Skin of body (tissue), 2 donors: Measurements from ENCODE around the gene GATAD2B. TPM values are rescaled to one million over a fixed set of nuclear protein-coding genes. Genes with fewer than 3 reads are reported as not detected.
"Not testable (repeated sequence)": the region's sequence is repeated elsewhere in the genome, so short reads cannot be mapped to it uniquely, and the experiment has no call there.

Source experiments
- DNase-seq: peaks from one replicate; lab custom pipeline; 2025; lab: John Stamatoyannopoulos, UW
- total RNA-seq: library from RNA; depleted of rRNA; stranded (reverse); fragments of >200 nt; gene quantifications from one replicate; pipeline ENCODE4 v1.2.3, GENCODE V29; 2014

The GATAD2B gene
- total RNA-seq, 1 donor from 2014 or later = 12.6 TPM

DNA sequence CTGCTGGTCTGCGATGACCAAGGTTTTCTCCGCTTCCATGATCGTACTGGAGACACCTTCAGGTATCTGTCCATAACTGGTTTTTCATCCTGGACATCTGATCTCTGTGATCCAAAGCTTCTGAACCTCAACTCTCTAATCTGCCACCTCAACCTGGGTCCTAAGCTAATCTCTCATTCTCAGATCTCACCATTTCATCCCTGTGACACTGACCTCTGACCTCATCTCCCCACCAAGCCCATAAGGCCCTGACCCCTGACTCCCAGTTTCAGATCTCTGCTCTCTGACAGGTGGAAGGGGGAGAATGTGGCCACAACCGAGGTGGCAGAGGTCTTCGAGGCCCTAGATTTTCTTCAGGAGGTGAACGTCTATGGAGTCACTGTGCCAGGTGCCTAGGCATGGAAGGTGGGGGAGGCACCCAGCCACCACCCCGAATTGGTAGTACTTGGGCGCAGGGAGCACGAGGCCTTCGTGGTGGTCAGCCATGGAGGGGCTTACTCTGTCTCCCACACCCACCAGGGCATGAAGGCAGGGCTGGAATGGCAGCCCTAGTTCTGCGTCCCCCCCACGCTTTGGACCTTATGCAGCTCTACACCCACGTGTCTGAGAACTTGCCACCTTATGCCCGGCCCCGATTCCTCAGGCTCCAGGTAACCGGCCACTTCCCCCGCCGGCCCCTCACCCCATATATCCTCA, 143.8 kb downstream of the GATAD2B start:
- DNase-seq = no peak

DNA sequence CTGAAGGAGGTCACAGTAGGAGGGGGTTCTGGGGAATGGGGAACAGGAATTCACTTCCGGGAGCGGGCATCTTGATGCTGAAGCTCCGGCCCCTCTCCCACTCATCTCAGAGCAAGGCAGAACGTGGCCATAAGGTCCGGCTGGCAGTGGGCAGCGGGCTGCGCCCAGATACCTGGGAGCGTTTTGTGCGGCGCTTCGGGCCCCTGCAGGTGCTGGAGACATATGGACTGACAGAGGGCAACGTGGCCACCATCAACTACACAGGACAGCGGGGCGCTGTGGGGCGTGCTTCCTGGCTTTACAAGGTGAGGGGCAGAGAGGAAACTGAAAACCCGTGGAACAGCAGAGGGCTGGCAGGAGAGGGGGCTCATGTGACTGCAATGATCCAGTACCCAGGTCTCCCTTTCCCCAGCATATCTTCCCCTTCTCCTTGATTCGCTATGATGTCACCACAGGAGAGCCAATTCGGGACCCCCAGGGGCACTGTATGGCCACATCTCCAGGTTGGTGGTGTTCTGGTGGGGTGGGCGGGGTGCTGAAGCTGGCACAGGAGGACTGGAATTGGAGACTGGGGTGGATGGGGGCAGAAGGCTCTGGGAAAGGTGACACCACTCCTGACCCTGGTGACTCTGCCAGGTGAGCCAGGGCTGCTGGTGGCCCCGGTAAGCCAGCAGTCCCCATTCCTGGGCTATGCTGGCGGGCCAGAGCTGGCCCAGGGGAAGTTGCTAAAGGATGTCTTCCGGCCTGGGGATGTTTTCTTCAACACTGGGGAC, 144.5 kb downstream of the GATAD2B start:
- DNase-seq = no peak

DNA sequence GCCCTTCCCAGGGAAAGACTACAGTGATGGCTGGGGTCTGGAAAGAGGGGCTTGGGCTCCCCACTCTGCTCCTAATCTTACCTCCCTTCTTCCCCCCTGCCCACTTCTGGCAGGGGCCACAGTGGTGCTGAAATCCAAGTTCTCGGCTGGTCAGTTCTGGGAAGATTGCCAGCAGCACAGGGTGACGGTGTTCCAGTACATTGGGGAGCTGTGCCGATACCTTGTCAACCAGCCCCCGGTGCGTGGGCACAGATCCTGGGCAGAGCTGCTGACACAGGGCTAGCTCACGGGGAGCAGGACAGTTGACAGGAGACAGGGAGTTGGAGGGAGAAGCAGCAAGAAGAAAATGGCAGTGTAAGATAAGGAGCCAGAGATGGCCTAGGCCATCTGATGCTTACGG, 145.1 kb downstream of the GATAD2B start:
- DNase-seq = no peak

DNA sequence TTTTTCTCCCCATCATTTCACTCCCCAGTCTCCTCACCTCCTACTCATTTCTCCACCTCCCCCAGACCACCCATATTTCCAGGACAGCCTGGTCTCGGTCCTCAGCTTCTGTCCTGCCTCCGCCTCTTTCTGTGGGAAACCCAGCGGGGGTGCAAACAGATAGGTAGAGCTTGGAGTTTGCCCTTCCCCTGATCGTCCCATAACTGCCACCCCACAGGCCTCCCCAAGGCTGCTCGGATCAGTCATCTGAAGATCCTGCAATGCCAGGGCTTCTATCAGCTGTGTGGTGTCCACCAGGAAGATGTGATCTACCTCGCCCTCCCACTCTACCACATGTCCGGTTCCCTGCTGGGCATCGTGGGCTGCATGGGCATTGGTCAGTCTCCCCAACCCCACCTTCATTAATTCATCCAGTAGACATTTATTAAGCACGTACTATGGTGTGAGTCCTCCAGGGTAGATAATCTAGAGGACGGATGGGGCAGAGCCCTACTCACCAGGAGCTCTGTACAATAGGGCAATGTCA, 145.9 kb downstream of the GATAD2B start:
- no peak for DNase-seq

DNA sequence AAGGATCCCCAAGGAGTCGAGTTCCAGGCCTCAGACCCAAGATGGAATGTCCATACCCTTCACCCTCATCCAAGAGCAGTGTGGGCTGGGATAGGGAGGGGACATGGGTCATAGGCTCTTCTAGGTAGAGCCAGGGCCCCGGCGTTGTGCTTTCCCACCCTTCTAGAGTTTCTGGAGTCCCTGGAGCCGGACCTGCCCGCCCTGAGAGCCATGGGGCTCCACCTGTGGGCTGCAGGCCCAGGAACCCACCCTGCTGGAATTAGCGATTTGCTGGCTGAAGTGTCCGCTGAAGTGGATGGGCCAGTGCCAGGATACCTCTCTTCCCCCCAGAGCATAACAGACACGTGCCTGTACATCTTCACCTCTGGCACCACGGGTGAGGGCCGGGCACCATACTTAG, 146.4 kb downstream of the GATAD2B start:
- no peak for DNase-seq

DNA sequence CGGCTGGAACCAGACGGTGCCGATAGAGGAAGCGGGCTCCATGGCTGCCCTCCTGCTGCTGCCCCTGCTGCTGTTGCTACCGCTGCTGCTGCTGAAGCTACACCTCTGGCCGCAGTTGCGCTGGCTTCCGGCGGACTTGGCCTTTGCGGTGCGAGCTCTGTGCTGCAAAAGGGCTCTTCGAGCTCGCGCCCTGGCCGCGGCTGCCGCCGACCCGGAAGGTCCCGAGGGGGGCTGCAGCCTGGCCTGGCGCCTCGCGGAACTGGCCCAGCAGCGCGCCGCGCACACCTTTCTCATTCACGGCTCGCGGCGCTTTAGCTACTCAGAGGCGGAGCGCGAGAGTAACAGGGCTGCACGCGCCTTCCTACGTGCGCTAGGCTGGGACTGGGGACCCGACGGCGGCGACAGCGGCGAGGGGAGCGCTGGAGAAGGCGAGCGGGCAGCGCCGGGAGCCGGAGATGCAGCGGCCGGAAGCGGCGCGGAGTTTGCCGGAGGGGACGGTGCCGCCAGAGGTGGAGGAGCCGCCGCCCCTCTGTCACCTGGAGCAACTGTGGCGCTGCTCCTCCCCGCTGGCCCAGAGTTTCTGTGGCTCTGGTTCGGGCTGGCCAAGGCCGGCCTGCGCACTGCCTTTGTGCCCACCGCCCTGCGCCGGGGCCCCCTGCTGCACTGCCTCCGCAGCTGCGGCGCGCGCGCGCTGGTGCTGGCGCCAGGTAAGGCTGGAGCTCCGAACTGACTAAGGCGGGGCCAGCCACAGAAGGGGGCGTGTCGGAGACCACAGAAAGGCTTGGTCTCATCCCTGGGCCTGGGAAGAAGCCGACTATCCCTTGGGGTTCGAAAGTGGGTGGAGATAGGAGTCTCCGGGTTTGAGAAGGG, 147.1 kb downstream of the GATAD2B start:
- peak; percentile 65 for DNase-seq

DNA sequence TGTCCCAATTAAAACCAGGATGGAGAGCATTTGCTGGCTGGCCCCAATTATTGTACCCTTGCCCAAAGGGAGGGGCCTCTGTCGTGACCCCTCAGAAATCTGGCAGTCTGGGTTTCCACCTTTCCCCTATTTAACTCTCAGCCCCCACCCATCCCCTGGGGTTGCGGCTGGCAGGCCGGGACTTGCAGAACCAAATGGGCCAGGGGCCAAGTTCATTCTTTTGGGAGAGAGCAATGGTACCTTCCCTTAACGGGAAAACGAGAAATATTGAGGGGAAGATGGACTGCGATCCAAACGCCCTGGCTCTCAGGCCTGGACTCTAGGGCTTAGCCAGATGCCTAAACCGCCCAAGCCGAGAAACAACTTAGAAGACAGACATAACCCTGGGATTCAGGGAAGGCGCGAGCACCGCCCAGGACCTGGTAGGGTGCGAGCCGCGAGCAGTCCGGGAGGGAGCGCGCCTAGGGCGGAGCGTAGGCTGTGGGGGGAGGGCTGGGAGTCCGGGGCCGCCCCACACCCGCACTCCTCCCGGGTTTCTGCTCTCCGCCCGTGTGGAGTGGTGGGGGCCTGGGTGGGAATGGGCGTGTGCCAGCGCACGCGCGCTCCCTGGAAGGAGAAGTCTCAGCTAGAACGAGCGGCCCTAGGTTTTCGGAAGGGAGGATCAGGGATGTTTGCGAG, 147.9 kb downstream of the GATAD2B start, which contains the start of gene SLC27A3:
Gene SLC27A3 (plus strand): TSS at position 628 of the 678 bp plus-strand sequence. CDS start 91 bp downstream, outside the sequence.
- peak; percentile 79 for DNase-seq

DNA sequence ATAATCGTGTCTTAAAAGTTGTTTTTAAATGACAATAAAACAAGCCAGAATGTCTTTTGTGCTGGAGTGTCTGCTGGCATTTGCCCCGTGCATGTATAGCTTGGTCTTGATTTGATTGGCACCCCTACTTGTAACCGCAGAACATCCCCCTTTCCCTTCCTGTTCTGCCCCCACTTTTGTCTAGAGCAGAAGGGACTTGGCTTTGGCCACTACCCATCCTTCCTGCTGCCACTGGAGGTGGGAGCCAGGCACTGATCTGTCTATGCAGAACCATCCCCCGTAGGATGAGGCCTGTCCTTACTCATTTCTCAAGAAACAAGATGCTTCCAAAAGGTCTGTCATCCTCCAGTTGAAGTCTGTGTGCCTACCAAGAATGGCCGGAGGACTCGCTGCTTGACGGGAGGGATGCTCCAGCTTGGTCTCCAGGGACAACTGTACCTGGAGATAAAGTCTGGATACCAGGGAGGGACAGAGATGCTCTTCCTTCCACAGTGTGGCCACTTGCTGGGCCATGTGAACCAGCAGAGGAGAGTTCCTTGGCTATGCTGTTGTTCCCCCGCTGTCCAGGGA, 148.7 kb downstream of the GATAD2B start:
- no peak for DNase-seq

DNA sequence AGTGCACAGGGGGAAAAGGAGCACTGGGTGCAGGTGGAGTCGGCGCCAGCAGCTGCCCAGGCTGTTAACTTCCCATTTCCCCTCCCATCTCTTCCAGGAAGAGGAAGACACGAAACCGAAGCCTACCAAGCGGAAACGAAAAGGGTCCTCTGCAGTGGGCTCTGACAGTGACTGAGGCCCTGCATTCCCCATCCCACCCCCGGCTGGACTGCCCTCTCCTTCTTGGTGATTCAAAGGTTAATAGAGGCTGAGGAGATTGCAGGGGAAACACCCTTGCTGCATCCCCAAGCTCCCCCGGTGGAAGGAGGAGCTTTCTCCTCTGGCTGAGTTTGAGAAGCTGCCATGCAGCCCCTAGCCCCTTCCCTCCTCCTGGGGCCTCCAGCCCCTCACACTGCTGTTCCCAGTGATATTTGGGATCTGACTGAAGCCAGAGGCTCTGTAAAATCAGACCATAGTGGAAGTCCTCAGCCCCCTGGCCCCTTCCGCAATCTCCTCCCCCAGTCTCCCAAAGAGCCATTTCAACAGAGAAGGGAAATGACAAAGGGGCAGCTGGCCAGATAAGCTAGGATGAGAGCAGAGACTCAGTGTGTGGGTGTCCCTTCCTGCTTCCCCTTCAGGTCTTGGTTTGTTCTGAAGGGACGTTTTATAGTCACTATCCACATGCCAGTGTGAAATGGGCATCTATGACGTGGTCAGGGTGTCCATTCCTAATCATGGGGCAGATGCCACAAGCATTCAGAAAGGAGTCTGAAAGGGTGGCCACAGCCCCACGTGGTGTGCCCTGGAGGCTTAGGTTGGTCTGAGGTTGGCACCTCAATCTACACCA, 149.5 kb downstream of the GATAD2B start:
- DNase-seq = no peak

DNA sequence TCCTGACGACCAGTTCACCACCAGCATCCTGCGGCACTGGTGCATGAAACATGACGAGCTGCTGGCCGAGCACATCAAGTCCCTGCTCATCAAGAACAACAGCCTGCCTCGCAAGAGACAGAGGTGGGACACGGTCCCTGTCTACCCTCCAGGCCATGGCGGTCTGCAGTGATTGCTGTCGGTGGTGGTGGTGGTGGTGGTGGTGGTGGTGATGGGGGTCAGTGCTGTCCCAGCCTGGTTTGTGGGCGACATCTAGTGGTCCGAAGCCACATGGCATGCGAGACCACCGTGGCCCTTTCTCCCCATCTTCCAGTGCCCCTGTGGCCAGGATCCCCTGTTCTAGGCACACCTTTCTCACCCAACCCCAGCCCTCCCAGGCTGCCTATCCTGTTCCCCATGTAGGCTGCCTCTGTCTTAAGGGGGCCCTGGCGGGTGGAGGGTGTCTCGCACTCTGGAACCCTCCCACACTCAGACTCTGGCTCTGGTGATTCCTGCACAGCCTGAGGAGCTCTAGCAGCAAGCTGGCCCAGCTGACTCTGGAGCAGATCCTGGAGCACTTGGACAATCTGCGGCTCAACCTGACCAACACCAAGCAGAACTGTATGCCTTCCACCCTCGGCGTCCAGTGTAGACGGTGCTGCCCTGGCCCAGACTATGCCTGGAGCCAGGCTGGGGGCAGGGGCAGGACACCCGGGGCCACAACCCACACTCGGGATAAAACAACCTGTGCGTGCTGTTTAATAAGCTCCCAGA, 150.8 kb downstream of the GATAD2B start:
- no peak for DNase-seq

DNA sequence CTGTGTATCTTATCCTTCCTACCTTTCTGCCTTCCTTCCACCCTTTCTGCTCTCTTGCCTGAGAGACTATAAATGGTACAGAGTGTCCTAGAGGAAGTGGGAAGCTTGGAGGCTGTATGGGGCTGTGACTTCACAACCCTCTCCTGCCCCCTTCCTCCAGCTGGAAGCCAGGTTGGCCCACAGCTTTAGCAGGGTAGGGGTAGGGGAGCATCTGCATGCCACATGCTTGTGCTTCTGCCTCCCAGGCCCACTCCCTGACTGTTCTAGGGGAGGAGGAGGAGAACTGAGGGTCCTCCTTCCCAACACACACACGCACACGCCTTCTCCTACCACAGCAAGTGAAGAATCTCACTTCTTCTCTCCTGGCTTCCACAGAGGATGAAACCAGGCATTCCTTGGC, 151.5 kb downstream of the GATAD2B start:
- peak; percentile 79 for DNase-seq

DNA sequence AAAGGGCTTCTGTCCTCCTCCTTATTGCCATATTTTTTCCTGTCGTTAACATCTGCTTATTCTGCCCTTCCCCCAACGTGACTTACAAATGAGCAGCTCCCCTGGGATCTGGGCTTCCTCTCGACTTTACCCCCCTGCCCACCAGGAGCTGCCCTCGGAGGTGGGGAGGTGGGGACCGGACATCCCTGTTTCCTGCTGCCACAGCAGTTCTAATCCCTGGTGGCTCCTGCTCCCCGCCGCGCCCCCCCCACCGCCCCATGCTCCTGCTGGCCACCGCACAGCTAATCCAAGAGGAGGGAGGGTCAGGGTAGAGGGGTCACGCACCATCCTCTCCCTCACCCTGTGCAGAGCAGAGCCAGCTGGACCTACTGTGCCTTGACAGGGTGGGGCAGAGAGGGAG, 152.0 kb downstream of the GATAD2B start:
- DNase-seq = no peak

DNA sequence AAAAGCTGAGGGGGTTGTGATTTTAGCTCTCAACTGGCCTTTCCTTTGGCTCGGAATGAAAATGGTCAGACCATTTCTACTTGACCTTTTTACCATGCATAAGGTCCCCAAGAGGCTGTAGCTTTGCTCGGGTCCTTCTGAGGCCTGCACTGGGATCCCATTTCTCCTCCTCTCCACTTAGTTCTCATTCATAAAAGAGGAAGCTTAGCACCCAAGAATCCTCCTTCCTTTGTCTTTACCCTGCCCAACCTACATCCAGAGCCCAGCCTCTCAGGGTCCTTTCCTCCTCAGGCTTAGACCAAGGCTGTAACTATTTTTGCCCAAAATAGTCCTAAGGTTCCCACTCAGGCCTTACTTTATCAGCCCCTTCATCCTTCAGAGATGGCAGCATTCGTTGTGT, 153.6 kb downstream of the GATAD2B start:
- no peak for DNase-seq

DNA sequence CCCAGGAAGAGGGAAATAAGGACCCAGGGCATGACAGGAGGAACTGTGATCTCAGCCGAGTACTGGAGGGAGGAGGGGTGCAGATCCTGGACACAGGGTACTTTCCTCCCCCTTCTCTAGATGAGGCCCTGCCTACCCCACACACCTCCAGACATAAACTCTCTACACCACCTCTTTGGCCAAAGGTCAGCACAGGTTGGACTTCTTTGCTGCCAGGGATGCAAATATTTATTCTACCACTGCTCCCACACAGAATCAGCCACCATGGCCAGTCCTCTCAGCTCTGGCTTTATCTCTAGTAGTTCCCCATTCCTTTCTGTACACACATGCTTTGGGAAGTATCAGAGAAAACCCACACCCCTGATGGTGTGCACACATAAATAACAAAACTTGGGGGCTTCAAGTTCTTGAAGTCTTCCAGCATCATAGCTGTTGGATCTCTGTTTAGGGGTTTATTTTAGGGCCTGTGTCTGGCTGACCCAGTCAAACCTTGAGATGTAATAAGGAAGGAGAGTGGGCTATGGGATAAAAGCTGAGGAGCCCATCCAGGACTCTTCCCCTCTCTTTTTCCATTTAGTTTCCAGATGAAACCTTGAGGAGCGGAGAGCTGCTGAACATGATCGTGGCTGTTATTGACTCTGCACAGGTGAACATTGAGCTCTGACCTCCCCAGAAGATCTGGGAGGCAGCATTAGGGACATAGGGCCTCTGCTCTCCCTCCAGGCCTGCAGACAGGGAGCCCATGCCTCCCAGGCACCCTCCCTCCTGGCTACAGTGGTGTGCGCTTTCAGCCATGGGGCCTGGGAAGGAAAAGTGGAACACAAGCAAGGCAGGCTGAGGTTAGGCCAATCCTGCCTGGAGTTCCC, 154.2 kb downstream of the GATAD2B start:
- DNase-seq = no peak

DNA sequence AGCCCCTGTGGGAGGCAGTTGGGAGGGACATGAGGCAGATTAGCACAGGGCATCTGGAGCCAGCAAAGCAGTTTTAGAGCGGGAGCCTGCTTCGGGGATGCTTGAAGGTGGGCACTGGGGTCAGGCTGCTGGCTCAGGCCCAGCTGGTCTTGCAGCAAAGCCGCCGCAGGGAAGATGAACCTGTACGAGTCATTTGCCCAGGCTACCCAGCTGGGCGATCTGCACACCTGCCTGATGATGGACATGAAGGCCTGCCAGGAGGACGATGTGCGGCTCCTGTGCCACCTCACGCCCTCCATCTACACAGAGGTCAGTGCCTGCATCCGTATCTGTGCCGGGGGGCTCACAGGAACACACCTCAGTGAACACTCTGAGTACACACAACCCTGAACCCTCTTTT, 155.3 kb downstream of the GATAD2B start:
- no peak for DNase-seq

DNA sequence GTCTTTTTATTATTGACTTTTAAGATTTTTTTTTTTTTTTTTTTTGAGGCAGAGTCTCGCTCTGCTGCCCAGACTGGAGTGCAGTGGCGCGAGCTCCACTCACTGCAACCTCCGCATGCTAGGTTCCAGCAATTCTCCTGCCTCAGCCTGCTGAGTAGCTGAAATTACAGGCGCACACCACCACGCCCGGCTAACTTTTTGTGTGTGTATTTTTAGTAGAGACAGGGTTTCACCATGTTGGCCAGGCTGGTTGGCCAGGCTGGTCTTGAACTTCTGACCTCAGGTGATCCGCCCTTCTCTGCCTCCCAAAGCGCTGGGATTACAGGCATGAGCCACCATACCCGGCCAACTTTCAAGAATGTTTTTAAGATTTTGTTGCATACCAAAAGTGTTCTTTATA, 156.1 kb downstream of the GATAD2B start:
- DNase-seq = not testable (repeated sequence)

DNA sequence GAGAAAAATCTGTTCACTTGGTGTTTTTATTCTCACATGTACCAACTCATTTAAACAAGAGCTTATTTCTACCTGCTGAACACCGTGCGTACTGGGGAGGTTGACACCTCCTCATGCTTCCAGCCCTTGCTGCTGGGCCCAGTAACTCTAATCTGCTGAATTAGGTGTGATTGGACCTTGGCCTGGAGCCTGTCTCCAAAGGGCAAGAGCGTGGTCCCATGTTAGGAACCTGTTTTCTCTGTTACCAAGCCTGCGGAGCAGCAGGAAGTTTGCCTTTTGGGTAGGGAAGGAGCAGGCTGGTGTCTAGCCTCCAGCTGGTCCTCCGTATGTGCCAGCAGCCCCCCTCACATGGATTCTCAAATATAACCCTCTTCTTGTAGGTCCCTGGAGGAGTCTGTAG, 158.5 kb downstream of the GATAD2B start:
- DNase-seq = no peak
